Activated gamma-delta T cell treated with Interleukin-2 at 50 U/mL for 16 hours (primary cell): ENCODE measurements around the gene CHRNB1.

Source experiments
- DNase-seq: peaks from one replicate; pipeline ENCODE4 v3.0.0-alpha.2; 2020

CHRNB1 gene

DNA sequence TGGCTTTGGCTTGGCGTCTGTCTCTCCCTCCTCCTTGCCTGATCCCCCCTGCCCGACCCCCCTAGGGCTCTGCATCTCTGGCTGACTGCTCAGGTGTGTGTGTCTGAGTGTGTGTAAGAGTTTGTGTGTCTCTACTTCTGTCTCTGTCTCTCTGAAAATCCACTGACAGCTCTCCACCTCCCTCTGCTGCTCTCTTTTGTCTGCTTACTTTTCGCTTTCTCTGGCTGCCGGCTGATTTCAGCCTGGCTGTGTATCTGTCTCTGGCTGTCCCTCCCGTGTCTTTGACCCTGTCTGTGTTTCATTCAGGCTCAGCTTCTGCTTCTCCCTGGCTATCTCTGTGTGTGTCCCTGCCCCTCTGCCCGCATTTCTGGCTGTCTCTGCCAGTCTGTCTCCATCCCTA is 28.5 kb upstream of the CHRNB1 start:
- DNase-seq: no peak

GRCh38 chr17:7417056-7417655 is 27.7 kb upstream of the CHRNB1 start:
- no peak for DNase-seq

- DNase-seq: no peak
Measured at GRCh38 chr17:7418472-7419152, 26.2 kb upstream of the CHRNB1 start.

DNA sequence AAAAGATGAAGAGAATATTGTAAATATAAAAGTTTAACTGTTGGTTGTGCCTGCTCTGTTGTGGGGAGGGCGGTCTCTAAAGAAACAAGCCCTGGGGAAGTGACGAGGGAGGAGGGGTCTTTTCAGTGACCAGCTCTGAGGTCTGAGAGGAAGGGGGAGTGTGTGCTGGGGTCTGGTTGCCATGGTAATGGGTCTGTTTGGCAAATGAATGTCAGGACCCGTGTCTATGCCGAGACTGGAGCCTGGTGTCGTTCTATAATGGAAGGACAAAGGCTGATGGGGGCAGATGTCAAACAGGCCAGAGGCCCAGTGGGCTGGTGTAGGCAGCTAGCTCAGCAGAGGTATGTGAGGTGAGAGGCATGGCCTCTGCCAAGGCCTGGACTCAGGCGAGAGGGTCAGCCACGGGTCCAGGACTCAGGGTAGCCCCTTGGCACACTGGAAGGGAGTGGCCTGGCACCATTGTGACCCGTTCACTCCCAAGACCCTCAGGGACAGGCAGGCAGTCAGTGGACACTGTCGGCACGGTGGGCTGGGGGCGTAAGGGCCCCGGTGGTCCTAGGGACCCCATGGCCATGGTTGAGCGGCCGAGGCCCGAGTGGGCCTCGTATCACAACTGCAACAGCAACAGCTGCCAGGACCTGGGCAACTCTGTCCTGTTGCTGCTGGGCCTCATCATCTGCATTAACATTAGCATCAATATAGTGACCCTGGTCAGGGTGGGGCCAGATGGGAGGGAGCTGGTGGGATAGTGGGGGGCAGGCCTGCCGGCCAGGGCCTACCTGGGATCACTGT is 24.8 kb upstream of the CHRNB1 start, which contains the start of gene SPEM1:
SPEM1 (plus strand) TSS at position 506 of the 792 bp plus-strand sequence; CDS start at position 567, 61 bp downstream.
- DNase-seq: no peak

- DNase-seq: no peak
Measured at GRCh38 chr17:7421186-7421585, 23.7 kb upstream of the CHRNB1 start.

DNA sequence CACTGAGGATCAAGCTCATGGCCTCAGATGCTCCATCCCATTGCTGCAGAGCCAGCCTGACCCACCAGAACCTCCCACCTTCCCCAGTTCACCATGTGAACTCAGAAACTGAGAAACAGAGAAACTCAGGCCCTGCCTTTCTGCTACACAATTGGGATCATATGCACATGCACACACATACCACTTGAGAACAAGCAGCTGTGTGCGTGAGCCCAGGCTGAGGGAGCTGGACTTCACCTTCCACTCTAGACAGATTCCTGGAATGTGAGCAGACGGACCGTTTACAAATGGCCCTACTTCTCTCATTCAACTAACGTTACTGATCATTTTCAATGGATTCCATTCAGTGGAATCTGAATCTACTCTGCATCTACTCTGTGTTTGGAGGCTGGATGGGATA is 21.2 kb upstream of the CHRNB1 start:
- no peak for DNase-seq

GRCh38 chr17:7425316-7425715 is 19.5 kb upstream of the CHRNB1 start, which contains the start of gene SPEM2:
Gene SPEM2 (plus strand): TSS chr17:7425616. CDS start chr17:7425689, 73 bp downstream.
- DNase-seq: no peak

DNA sequence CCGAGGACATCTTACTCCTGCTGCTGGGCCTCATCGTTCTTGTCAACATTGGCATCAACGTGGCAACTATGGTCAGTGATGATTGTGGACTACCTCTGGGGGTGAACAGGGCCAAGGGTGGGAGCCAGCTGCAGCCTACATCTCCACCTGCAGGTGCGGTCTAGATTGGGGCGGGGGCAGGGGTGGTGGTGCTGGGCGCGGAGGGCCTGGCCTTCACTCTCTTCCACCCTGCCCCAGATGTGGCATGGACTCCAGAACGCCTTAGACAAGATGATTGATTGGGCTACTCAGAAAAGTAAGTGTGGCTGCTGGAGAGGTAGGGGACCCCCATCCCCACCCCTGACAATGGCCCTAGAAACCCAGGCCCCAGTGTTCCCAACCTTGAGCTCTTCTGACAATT is 19.1 kb upstream of the CHRNB1 start:
- DNase-seq: no peak

DNA sequence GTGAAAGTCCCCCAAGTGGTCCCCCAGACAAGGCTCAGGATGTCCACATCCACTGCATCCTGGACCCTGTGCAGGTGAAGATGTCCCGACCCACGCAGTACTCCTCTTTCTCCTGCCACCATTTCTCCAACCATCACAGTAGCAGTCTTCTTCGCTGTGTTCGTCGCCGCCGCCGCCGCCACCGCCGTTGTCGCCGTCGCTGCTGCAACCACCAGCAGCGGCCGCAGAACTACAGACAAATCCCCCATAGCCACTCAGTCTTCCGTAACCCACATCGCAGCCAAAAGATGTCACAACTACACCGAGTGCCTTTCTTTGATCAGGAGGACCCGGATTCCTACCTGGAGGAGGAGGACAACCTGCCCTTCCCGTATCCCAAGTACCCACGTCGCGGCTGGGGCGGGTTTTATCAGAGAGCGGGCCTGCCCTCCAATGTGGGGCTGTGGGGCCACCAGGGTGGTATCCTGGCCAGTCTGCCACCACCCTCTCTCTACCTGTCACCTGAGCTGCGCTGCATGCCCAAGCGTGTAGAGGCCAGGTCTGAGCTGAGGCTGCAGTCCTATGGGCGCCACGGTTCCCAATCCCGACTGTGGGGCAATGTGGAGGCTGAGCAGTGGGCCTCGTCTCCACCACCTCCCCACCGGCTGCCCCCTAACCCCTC is 18.5 kb upstream of the CHRNB1 start:
- DNase-seq: no peak

GRCh38 chr17:7426896-7427489 is 17.9 kb upstream of the CHRNB1 start:
- DNase-seq: no peak

- no peak for DNase-seq
Measured at GRCh38 chr17:7427549-7427948, 17.3 kb upstream of the CHRNB1 start.

DNA sequence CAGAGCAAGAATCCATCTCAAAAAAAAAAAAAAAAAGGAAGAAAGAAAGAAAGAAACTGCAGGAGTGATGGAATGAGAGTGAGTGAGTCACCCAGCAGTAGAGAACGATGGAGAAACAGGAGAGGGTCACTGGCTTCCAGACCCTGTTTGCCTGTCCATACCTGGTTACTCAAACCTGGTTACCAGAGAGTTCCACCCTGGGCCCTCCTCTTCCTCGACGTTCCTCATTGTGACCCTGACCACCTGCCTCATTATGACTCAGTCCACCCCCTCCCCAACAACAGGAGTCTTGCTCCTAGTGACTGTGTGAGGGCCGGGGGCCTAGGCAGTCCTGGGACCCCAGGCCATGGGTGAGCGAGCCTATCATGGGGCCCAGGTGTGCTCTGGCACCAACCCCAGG is 16.3 kb upstream of the CHRNB1 start, which contains the start of gene SPEM3:
SPEM3 (plus strand) TSS at position 301 of the 400 bp plus-strand sequence; CDS start at position 347, 46 bp downstream.
- DNase-seq: no peak

DNA sequence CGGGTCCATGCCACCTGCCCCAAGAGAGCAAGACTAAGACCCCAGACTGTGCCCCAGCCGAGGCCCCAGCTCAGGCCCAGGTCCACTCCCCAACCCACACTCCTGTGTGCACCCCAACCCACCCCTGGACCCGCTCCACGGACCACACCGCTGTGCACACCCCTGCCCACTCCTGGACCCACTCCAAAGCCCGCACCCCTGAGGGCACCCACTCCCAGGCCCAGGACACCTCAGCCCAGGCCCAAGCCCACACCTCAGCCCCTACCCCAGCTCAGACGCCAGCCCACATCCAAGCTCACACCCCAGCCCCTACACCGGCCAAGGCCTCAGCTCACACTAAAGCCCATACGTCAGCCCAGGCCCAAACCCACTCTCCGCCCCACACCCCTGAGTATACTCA is 15.1 kb upstream of the CHRNB1 start:
- no peak for DNase-seq

GRCh38 chr17:7431231-7431630 is 13.6 kb upstream of the CHRNB1 start:
- no peak for DNase-seq

- DNase-seq: no peak
Measured at GRCh38 chr17:7432296-7432695, 12.6 kb upstream of the CHRNB1 start.

DNA sequence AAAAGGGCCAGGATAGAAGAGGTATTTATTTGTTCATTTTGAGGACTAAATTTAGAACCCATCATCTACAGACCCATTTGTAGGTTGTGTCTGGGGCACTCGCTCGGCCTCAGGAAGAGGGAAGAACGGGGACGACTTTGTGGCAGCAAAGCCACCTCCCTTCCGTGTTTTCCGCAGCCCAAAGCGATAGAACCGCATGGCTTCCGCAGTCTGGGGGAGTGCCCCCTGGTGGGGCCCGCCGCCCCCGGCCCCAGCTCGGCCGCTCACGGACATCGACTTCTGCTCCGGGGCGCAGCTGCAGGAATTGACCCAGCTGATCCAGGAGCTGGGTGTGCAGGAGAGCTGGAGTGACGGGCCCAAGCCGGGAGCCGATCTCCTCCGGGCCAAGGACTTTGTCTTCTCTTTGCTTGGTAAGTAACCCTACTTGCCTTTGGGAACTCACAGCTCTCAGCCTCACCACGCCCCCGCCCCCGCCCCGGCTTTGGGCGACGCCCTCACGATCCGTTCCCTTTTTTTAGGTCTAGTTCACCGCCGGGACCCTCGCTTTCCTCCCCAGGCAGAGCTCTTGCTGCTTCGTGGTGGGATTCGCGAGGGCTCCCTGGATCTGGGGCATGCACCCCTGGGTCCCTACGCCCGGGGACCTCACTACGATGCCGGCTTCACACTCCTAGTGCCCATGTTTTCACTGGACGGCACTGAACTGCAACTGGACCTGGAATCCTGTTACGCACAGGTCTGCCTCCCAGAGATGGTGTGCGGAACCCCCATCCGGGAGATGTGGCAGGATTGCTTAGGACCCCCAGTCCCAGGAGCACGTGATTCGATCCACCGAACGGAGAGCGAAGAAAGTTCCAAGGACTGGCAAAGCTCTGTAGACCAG is 8.9 kb upstream of the CHRNB1 start:
- DNase-seq: peak; percentile 52

- peak; percentile 77 for DNase-seq
Measured at GRCh38 chr17:7436556-7437368, 8.1 kb upstream of the CHRNB1 start.

- DNase-seq: no peak
Measured at GRCh38 chr17:7437369-7437863, 7.4 kb upstream of the CHRNB1 start.

- DNase-seq: peak; percentile 35
Measured at GRCh38 chr17:7437950-7438614, 6.8 kb upstream of the CHRNB1 start.
